GM19455 (cell line): ENCODE data around the gene PSMB5.
A peak's percentile ranks its signal among the peaks of the same experiment; 100 is the strongest.

Source experiments
- ATAC-seq: cut with Tn5 transposase; IDR thresholded peaks from one replicate; pipeline ENCODE4 v1.9.1; 2021; ENCODE audit not compliant: unreplicated experiment

The PSMB5 gene

DNA sequence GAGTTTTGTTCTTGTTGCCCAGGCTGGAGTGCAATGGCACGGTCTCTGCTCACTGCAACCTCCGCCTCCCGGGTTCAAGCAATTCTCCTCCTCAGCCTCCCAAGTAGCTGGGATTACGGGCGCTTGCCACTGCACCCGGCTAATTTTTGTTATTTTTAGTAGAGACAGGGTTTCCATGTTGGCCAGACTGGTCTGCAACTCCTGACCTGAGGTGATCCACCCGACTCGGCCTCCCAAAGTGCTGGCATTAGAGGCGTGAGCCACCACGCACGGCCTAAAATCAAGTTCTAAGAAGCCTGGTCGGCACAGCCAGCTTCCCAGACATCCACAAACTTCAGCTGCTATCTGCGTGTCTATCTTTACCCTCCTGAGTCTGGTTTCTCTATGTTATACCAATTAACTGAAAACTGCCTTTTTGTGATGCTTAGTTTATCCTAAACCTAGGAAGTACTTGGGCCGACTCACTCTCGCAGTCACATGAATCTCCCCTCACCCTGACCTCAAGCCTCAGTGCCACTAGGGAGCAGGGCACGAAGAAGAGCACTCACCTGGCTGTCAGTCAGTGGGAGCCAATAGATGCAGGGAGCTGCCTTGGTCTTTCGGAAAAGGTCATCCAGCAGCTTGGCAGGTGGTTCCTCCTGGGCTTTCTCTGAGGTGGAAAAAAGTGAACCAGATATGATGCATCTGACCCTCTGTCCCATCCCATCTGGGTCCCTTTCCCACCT lies 26.0 kb upstream of the PSMB5 start:
- ATAC-seq, result no peak

DNA sequence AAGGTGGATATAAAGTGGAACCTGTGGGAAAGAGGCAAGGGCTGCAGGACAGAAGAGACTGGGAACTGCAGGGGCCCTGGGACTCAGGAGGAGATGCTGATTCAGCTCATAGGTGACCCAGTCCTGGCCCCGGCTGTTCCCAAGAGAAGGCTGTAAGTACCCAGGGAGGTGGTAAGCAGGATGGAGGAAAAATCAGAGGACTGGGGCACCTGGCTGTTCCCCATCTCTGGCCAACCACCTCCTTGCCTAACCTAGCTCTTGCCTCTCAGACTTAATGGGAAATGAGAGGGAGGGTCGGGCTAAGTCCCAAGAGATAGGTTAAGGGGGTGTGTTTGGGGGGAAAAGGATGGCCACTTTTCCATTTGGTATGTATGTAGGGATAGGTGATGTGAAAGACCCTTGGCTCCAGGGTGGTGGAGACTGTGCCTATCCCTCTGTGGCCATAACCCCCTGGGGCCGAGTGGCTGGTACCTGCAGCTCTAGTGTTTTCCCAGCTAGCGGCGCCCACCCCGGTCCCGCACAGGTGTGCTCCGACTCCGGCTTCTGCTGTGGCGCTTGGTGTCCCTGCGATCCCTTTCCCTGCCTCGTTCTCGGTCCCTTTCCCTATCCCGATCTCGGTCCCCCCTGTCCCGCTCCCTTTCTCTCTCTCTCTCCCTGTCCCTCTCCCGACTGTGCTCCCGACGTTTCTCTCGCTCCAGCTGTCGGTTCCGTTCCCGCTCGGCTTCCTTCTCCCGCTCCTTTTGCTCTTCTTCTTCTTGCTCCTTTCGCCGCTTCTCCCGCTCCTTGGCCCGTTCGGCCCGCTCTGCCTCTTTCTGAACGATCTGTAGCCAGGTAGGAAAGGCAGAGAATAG lies 24.2 kb upstream of the PSMB5 start:
- ATAC-seq, result no peak

DNA sequence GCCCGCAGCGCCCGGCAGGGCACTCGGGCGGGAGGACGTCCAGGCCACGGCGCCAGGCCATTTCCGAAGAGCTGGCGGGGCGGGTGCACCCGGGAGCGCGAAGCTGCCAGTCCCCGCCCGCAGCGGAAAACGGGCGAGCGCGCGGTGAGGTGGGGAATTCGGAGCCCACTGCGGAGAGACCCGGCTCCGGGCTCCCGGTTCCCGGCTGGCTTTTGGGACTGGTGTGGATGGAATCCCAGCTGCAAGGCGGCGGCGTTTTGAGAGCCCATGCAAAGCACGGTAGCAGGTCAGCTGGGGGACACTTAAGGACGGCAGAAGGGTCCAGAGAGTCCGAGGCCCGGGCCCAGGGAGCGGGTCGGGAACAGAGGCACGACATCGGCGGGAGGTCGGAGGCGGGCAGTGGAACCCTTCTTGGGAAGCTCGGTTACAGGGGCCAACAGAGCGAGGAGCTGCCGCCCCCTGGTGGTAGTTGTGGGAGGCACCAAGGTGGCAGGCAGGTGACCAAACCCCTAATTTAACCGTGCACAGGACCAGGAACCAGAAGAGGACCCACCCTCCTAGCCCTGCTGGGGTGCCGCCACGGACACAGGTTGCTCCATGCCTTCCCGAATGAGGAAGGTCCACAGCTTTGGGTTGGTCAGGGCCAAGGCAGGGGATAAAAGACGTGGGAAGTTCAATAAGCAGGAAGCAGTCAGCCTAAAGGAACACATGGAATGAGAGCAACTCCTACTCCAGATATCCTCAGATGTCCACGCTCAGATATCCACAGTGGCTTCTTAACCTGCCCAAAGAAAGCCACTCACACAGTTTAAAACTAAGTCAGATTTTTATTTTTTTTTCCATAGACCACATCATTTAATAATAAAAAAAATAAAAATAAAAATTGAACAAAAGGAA lies 23.3 kb upstream of the PSMB5 start:
- ATAC-seq, result peak; percentile 53

DNA sequence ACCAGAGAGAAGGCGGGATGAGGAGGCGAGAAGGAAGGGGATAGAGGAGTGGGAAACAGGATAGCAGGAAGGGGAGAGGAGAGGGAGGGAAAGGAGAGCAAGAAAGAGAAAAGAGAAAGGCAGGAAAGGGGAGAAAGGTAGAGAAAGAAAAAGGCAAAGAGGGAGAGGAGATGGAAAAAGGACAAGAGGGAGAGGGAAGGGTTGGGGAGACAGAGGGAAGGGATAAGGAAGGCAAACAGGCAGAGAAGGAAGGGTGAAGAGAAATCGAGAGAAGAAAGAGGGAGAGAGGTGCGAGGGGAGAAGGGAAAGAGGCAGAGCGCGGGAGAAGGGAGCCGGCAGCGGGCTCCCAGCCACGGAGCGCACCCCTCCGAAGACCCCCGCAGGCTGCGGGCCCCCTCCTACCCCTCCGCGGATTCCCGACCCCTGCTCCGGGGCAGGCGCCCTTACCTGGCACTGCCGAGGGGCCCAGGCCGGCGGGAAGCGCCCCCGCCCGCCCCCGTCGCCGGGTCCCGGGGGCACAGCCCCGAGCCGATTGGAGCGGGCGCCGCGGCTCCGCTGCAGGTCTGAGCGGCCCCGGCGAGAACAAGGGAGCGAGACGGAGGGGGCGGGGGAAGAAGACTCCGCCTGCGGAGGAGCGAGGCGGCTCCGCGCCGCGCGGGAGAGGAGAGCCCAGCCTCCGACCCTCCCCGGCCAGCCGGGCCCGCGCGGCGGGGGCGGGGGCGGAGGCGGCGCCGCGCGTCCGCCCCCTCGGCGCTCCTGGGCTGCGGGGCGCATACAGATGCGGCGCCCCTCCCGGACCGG lies 22.5 kb upstream of the PSMB5 start, which contains the start of gene CDH24:
Gene CDH24, minus strand, starts transcription at position 565 of the 801 bp plus-strand sequence. CDS start 1,787 bp downstream, outside the sequence.
- peak; percentile 58 for ATAC-seq

DNA sequence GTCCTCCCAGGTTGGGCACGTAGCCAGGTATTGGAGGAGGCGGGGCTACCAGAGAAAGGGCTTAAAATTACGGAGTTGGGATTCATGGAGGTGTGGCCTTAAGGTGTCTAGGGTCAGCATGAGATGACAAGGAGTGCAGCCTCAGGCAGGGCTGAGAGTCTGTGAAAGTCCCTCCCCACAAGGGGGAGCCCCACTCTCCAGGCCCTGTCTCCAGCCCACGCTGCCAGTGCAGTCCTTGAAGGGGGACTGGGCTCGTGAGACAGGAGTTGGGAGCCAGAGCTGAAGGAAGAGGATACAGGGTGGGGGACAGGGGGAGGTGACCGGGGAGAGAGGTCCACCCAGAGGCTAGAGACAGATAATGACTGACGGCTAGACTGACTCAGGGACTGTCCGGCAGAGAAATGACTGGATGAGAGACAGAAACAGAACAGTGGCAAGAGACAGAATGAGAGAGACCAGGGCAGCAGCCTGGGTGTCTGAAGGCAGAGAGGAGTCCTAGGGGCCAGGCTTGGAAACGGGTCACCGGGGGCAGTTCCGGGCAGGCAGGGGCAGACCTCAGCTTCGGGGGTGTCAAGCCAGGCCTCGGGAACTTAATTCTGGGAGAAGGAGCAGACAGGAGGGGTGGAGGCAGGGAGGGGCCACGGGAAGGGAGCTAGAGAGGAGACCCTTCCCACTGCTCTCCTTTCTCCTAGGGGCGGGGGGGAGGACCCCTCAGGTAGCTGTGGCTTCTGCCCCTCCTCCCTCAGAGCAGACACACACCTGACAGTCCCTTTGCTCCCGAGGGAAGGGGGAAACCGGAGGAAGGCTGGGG lies 21.6 kb upstream of the PSMB5 start:
- peak; percentile 48 for ATAC-seq

DNA sequence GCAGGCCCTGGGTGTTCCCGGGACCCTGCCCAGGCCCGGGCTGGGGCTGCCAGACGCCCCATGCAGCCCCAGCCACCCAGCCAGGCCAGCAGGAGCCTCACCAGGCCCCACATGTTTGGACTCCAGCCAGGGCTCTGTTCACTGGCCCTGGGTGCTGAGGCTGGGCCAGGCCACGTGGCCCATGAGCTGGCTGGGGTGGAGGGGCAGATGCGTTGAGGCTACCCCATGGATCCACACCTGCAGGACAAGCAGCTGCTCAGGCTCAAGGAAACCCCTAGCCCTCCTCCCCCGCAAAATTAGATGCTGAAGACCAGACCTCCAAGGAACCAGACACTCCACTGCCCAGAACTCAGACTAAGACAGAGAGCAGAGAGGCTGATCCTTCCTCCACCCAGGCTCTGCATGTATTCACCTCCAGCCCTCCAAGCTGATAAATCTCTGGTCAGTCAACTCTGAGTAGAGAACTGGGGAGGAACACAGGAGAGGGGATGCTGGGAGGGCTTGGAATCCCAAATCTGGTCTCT lies 21.0 kb upstream of the PSMB5 start:
- ATAC-seq, result no peak

DNA sequence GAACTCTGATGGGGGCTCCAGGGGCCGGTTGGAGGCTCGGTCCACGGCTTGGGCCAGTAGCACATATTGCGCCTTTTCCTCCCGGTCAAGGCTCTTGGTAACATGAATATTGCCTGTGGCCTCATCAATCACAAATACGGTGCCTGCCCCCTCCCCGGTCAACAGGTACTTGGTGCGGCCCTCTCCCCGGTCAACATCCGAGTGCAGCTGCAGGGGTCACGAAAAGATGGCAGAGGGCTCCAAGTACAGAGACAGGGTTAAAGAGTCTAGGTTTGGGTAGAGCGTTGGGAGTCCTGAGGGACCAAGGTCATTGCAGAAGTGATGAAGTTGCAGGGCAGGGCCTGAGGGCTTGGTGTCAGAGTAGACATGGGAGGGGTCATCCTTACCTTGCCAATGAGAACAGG lies 20.4 kb upstream of the PSMB5 start:
- ATAC-seq, result no peak

DNA sequence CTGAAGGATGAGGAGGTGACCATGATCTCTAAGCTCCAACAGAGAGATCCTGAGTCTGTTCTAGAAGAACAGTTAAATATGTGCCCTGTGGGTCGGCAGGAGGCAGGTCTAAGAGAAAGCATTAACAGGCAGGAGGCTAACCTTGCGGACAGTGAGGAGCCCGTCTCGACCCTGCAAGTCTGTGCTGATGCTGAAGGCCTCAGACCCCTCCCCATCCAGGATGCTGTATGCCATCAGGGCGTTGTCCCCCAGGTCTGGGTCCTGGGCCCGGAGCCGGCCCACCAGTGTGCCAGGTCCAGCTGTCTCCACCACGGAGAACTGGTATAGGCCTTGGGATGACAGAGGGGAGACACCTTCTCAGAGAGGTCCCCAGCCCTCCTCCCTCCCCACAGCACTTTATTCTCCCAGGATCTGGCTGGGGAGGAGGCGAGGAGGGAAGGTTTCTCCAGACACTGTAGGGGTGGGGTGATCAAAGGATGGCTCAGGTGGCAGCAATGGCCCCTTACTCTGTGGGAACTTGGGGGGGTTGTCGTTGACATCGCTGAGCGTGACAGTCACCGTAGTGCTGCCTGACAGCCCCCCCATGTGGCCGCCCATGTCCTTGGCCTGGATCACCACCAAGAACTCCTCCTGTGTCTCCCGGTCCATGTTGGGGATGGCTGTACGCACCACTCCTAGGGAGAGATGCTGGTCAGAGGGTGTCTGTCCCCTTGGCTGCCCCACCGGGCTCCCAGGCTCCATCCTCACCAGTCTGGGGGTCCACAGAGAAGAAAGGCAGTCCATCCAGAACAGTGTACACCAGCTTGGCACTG lies 19.5 kb upstream of the PSMB5 start:
- ATAC-seq, result no peak

DNA sequence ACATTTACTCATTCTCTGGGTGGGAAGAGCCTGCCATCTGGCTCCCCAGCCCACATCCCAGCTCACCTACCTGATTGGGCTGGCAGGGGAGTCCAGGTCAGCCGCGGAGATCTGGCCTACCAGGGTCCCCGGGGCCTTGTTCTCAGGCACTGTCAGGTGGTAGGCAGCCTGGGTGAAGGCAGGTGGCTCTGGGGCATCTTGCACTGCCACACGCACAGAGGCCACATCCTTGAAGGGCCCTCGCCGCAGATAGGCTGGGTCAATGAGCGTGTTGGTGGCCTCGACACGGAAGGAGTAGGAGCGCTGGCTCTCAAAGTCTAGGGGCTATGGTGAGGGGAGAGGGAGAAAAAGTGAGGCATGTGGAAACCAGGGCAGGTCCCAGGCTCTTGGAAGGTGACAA lies 18.7 kb upstream of the PSMB5 start:
- no peak for ATAC-seq

DNA sequence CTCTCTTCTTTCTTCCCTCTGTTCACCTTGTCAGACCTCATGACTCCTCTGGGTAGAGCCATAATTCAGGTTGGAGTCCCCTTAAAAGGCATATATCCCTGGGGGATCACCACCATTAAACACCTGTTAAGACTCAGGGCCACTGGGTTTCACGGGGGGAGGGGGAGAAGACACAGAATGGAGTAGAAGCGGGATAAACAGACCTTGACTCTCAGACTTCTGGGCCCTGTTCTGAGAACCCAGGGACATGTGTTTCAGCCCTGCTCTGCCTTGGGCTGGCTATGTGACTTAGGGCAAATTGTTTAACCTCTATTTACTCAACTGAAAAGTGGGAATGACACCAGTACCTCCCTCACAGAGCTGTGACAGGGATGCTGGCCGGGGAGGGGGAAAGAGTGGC lies 18.0 kb upstream of the PSMB5 start:
- ATAC-seq, result no peak

DNA sequence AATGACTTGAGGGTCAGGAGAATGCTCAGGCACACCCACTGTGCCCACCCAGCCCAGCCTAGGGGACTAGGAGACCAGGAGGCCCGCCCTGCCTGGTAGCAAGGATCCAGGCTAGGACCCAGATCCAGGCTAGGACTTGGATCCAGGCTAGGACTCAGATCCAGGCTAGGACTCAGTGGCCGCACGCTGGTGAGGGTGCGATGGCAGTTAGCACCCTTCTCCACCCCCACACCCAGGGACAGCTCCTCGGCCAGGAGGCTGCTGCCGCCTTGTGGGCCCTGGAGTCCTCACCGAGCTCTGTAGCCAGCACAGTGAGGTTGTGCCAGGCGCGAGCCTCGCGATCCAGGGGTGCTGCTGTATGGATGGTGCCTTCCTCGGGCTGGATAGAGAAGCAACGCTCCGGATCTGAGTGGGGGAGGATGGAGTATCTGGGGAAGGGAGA lies 17.5 kb upstream of the PSMB5 start:
- ATAC-seq, result no peak

DNA sequence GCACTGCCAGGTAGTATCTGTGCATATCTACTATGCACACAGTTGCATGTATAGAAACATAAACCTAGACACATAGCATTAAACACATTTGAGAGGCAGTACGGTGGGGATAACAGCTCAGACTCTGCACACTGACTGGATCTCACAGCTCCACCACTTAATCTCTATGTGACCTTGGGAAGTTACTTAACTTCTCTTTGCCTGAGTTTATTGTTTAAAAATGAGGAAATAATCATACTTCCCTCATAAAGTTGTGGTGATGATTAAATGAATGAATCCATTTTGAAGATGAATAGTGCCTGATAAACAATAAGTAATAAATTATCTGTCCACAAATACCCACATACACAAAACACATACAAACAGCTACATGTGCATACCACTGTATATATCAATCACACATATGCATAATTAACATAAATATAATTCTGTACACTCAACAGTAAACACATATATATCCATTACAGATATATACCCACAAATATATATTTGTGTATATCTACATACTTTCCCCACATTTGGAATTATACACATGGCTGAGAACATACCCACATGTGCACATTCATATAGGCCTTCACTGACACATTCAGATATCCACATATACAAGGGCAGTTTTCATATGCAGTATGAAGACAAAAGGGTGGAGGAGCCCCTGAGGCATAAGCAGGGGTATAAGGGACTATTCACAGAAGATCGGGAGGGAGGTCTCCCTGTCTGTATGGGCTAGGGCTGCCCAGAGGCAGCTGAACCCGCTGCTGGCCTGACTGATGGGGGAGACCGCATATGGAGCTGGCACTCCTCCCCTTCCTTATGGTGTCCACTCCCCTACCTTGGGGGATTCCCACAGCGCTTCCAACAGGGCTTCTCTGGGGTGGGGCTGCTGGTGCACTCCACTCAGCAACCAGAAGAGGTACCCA lies 16.7 kb upstream of the PSMB5 start:
- ATAC-seq, result no peak

DNA sequence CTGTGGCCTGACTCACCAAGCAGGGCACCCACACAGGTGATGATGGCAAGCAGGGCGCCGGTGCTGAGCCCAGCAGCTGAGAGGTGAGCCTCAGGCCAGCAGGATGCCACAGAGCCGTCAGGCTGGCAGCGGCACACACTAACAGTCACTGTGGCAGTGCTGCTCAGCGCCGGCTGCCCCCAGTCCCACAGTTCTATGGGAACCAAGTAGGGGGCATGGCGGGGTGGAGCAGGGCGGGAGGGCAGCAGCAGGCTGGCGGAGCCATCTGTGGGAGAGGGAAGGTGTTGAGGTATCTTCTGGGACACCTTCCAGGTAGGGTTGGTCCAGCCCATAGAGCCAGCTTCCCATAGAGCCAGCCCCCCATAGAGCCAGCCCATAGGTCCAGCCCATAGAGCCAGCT lies 14.3 kb upstream of the PSMB5 start:
- ATAC-seq, result no peak

DNA sequence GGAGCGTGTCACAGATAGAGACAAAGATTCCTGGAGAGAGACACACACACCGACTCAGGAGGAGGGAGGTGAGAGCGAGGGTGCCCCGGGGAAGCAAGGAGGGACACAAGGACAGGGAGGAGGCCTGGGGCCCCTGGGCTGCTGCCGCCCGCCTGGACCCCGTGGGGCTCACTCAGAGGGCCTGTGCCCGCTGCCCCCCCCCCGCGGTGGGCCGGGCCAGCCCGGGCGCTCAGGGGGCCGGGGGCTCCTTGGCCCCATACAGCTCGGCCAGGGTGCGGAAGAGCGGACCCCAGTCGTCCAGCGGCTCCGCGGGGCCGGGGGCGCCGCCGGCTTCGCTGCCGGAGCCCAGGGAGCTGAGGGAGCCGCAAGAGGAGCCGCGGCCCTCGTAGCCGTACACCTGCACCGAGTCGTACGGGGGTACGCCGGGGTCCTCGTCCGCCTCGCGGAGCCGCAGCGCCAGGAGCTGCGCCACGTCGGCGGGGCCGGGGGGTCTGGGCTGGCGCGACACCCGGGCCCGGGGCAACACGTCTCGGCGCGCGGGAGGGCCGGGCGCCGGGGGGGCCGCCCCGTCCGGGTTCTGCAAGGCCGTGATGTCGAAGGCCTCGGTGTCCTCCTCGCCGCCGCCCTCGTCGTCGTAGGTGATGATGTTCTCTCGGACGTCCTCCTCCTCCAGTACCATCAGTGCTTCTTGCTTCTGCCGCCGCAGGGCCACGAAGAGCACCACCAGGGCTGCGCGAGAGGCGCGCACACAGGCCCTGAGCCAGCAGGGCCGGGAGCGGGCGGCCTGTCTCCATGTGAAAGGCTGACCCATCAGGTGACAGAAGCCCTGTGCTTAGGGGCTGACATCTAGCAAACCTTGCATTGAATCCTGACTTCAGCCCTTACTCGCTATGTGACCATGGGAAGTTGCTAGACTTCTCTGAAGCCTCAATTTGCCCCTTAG lies 13.3 kb upstream of the PSMB5 start:
- no peak for ATAC-seq

DNA sequence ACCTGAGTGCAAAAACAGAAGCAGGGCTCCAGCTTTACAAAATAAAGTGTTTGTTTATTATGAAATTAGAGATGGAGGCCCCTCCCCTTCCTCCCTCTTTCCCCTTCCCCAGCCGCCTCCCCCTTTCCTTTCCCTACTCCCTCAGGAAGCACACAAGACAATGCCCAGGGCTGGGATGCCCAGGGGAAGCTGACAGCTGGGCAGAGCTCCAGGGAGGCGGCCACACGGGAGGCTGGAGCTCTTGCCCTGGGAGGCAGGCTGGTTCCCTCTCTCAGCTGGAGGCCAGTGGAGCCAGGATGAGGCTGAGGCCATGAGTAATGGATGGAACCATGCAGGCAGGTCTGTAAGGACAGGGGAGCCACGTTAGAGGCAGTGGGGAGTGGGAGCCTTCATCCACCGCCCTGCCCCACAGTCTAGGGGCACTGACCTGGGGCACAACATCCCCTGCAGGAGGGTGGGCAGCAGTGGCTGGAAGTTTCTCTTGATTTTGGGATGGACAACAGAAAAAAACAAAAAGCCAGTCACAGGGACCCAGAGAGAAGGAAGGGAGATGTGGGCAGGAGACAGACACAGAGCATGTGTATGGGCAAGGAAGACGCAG lies 12.4 kb upstream of the PSMB5 start:
- no peak for ATAC-seq
